A549 (cell line): ENCODE results near the gene C1orf167. TPM values are rescaled to one million over a fixed set of nuclear protein-coding genes. Genes with fewer than 3 reads are reported as not detected.
A peak's percentile ranks its signal among the peaks of the same experiment; 100 is the strongest.

Source experiments
- ATAC-seq, 2 experiments: fragments of 200-7000 bp in 1 of 2; fragments of >200 bp in 1 of 2; cut with Nextera tagmentation in 1 of 2; cut with Tn5 transposase in 1 of 2; 3 replicates each; pipeline versions ENCODE4 v1.8.0 to v1.9.1; 2018 to 2020; ENCODE audit warnings: mild to moderate bottlenecking in 1 of 2, moderate library complexity in 1 of 2
- CTCF ChIA-PET: fragments of 300-600 bp; sonication (Branson Sonifier 250); formaldehyde crosslinking; extraction: SDS; loops from one replicate; lab custom pipeline; 2021; ENCODE audit warnings: antibody characterized with exemption, inconsistent platforms; lab: Yijun Ruan, JAX
- POLR2A ChIA-PET: fragments of 350-600 bp; formaldehyde crosslinking; extraction: SDS; loops from one replicate; lab custom pipeline; 2021; ENCODE audit warnings: antibody characterized with exemption, inconsistent platforms; lab: Yijun Ruan, JAX
- DNase-seq, 2 experiments: peaks; one replicate each; pipeline versions ENCODE4 v3.0.0 to v3.0.0-alpha.2; 2011 to 2016; ENCODE audit warnings: low read depth in 1 of 2, low spot score in 1 of 2
- FAIRE-seq: peaks from 2 replicates; lab custom pipeline; 2011; peaks lifted over from hg19 to GRCh38; lab: Jason Lieb, UNC
- H3K27ac ChIP-seq, 2 experiments: fragments of >200 bp; sonication (Bioruptor Twin); formaldehyde crosslinking; 3 replicates each; pipeline ENCODE4 v1.5.1; 2016 to 2017
- H3K4me1 ChIP-seq: fragments of >200 bp; sonication (Bioruptor Twin); formaldehyde crosslinking; 3 replicates; pipeline ENCODE4 v1.6.1; 2016
- H3K4me2 ChIP-seq: fragments of >200 bp; sonication (Bioruptor Twin); formaldehyde crosslinking; 3 replicates; pipeline ENCODE4 v1.6.1; 2016
- H3K4me3 ChIP-seq: fragments of >200 bp; sonication (Bioruptor Twin); formaldehyde crosslinking; 3 replicates; pipeline ENCODE4 v1.5.1; 2016
- H3K9me3 ChIP-seq: fragments of >200 bp; sonication (Bioruptor Twin); formaldehyde crosslinking; 3 replicates; pipeline ENCODE4 v1.6.1; 2016
- CBX8 ChIP-seq: fragments of 200-600 bp; sonication (generic); IDR thresholded peaks from 2 replicates; pipeline ENCODE4 v1.6.1; 2016
- CHD4 ChIP-seq: fragments of 200-600 bp; sonication (generic); IDR thresholded peaks from 2 replicates; pipeline ENCODE4 v1.6.1; 2016; ENCODE audit warnings: antibody characterized with exemption, mild to moderate bottlenecking, borderline replicate concordance
- EHF ChIP-seq: fragments of 250-450 bp; sonication (Bioruptor Pico); IDR thresholded peaks from 2 replicates; pipeline ENCODE4 v1.5.0; 2020; ENCODE audit warnings: mild to moderate bottlenecking
- EP300 ChIP-seq, 2 experiments: fragments of >200 bp; sonication (Bioruptor Twin); formaldehyde crosslinking; IDR thresholded peaks; 2 replicates in 1 of 2; 3 replicates in 1 of 2; pipeline ENCODE4 v1.6.1; 2016 to 2017
- FOSB ChIP-seq: fragments of 250-450 bp; sonication (Bioruptor Pico); IDR thresholded peaks from 2 replicates; pipeline ENCODE4 v1.5.0; 2020; ENCODE audit warnings: mild to moderate bottlenecking, moderate library complexity
- FOXS1 ChIP-seq: fragments of 250-450 bp; sonication (Bioruptor Pico); IDR thresholded peaks from 2 replicates; pipeline ENCODE4 v1.5.0; 2020; ENCODE audit warnings: mild to moderate bottlenecking, moderate library complexity
- GATA3 ChIP-seq: IDR thresholded peaks from 2 replicates; pipeline ENCODE4 v1.6.1; 2012; ENCODE audit warnings: borderline replicate concordance
- HMGXB4 ChIP-seq: fragments of 250-450 bp; sonication (Bioruptor Pico); IDR thresholded peaks from 2 replicates; pipeline ENCODE4 v1.5.0; 2021; ENCODE audit warnings: mild to moderate bottlenecking, moderate library complexity, borderline replicate concordance
- HOXB13 ChIP-seq: fragments of 250-450 bp; sonication (Bioruptor Pico); IDR thresholded peaks from 2 replicates; pipeline ENCODE4 v1.5.0; 2020; ENCODE audit warnings: low read depth, mild to moderate bottlenecking, moderate library complexity
- MAFK ChIP-seq: fragments of 450-650 bp; IDR thresholded peaks from 2 replicates; pipeline ENCODE4 v1.6.1; 2014; ENCODE audit not compliant: partially characterized antibody
- MYC ChIP-seq: IDR thresholded peaks from 2 replicates; pipeline ENCODE4 v1.6.1; 2012; ENCODE audit warnings: mild to moderate bottlenecking, inconsistent platforms, low read length, improper control_type of control experiment, borderline replicate concordance
- NFE2L2 ChIP-seq: fragments of 150-350 bp; conservative IDR thresholded peaks from 2 replicates; pipeline ENCODE4 v1.6.1; 2014; ENCODE audit warnings: low read length
- NPAS2 ChIP-seq: fragments of 250-450 bp; sonication (Bioruptor Pico); IDR thresholded peaks from 2 replicates; pipeline ENCODE4 v1.8.0; 2022; ENCODE audit warnings: mild to moderate bottlenecking, moderate library complexity, borderline replicate concordance
- NR3C1 ChIP-seq: fragments of >200 bp; sonication (Bioruptor Twin); formaldehyde crosslinking; IDR thresholded peaks from 3 replicates; pipeline ENCODE4 v1.6.1; 2017
- PHF8 ChIP-seq: fragments of 200-600 bp; sonication (generic); IDR thresholded peaks from 2 replicates; pipeline ENCODE4 v1.6.1; 2016; ENCODE audit warnings: low read depth, mild to moderate bottlenecking, antibody characterized with exemption, moderate library complexity, borderline replicate concordance
- RFX5 ChIP-seq: fragments of 450-650 bp; IDR thresholded peaks from 2 replicates; pipeline ENCODE4 v1.7.1; 2014; ENCODE audit warnings: antibody characterized with exemption, mild to moderate bottlenecking, moderate library complexity
- RNF2 ChIP-seq: fragments of 200-600 bp; sonication (generic); IDR thresholded peaks from 2 replicates; pipeline ENCODE4 v1.6.1; 2016; ENCODE audit warnings: low read depth, mild to moderate bottlenecking, antibody characterized with exemption, moderate library complexity, borderline replicate concordance
- TP53 ChIP-seq: fragments of 250-450 bp; sonication (Bioruptor Pico); IDR thresholded peaks from 2 replicates; pipeline ENCODE4 v1.5.0; 2021; ENCODE audit warnings: mild to moderate bottlenecking, moderate library complexity
- USF2 ChIP-seq: fragments of 450-650 bp; IDR thresholded peaks from 2 replicates; pipeline ENCODE4 v1.6.1; 2014; ENCODE audit warnings: antibody characterized with exemption
- ZC3H11A ChIP-seq: fragments of 450-650 bp; IDR thresholded peaks from 2 replicates; pipeline ENCODE4 v1.6.1; 2014; ENCODE audit warnings: antibody characterized with exemption, mild to moderate bottlenecking
- ZFP36 ChIP-seq: fragments of 450-650 bp; IDR thresholded peaks from 2 replicates; pipeline ENCODE4 v1.6.1; 2014; ENCODE audit warnings: borderline replicate concordance; ENCODE audit not compliant: partially characterized antibody
- ZSCAN20 ChIP-seq: fragments of 250-450 bp; sonication (Bioruptor Pico); IDR thresholded peaks from 2 replicates; pipeline ENCODE4 v1.8.0; 2022; ENCODE audit warnings: mild to moderate bottlenecking, moderate library complexity
- WGBS: methylation state at CpG from one replicate; pipeline ENCODE4 v1.1.6; 2017; ENCODE audit errors: missing lambda C conversion rate; 5-methylcytosine and 5-hydroxymethylcytosine counted together
- polyA minus RNA-seq: library from RNA; depleted of rRNA, polyadenylated mRNA; stranded (reverse); fragments of >200 nt; gene quantifications from 2 replicates; pipeline ENCODE4 v1.2.3, GENCODE V29; 2011; rRNA and poly(A)+ RNA removed
- polyA plus RNA-seq, 4 experiments: library from polyadenylated mRNA; depleted of rRNA in 3 of 4; stranded (reverse); fragments of >200 nt; fragmentation: RNase III in 1 of 4; extraction: RNeasy Plus Mini Kit Qiagen cat#74134 plus additional on column Dnase treatment in 1 of 4; gene quantifications; 2 replicates in 3 of 4; 3 replicates in 1 of 4; pipeline ENCODE4 v1.2.3, GENCODE V29; 2011 to 2017
- TF ChIP-seq, protein P1 (sequence below): fragments of 200-600 bp; sonication (generic); IDR thresholded peaks from 2 replicates; pipeline ENCODE4 v1.6.1; 2016; ENCODE audit warnings: antibody characterized with exemption, mild to moderate bottlenecking, moderate library complexity

Gene C1orf167
- polyA plus RNA-seq (2011; rRNA removed) (not detected in 2 replicates), polyA plus RNA-seq (2017; fragmentation: RNase III; extraction: RNeasy Plus Mini Kit Qiagen cat#74134 plus additional on column Dnase treatment) (not detected in 3 replicates), polyA minus RNA-seq (not detected in 2 replicates)
- not detected in 2 replicates for polyA plus RNA-seq (2012; cell fraction: cytosol; rRNA removed)
- 0.04 TPM in 1 of 2 replicates, not detected in the other for polyA plus RNA-seq (2012; cell fraction: nucleus; rRNA removed)

DNA sequence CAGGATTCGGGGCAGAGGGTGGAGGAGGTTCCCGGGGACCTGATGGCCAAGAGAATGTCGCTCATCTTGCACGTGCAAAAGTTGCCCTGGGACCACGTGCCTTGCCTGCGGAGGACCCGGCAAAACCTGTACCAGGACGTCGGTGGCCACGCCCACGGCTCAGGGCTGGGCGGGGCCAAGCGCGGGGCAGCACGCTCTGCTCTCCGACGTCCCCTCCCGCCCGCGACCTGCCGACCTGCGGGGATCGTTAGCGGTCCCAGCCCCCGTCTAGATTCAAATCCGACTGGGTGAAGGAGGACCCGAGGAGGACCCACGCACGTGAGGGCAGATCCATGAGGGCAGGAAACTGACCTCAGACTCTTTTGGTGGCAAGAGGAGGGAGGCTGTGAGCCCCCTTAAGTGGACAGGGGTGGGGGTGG lies at the start of gene C1orf167:
TSS of gene C1orf167 (plus strand) at position 206 of the 419 bp plus-strand sequence. CDS start 2,208 bp downstream, outside the sequence.
- Histone ChIP-seq H3K27ac (no peak within 1 kb of the TSS), H3K4me3 (no peak within 1 kb of the TSS), H3K4me2 (peak within 1 kb of the TSS; percentile 44), H3K4me1 (no peaks in the 10 kb centered on the region), H3K9me3 (no peaks in the 10 kb centered on the region)
- peak in 1 of 2 experiments; percentile 68; a peak in 3 of 6 replicates for ATAC-seq
- WGBS = 21% methylated on average over 3 of the region's 29 CpGs
- ChIA-PET CTCF (interaction anchor here (1.3 kb wide), 1 partner anchor 22 kb away, joined by 5 read pairs; no protein-coding TSS in a partner anchor), POLR2A (no interaction called here)
- DNase-seq = no peak
- TF ChIP-seq MAFK (no peak), EP300 (IDR thresholded peaks at IDR 0.05) (no peak), ZSCAN20 (no peak), RFX5 (no peak), HMGXB4 (no peak), FOSB (CRISPR knock-in tag) (no peak), TP53 (CRISPR knock-in tag) (no peak), RNF2 (no peak), USF2 (no peak), GATA3 (no peak), PHF8 (no peak), FOXS1 (no peak), NR3C1 (no peak), MYC (no peak)
- TF ChIP-seq, protein P1, sequence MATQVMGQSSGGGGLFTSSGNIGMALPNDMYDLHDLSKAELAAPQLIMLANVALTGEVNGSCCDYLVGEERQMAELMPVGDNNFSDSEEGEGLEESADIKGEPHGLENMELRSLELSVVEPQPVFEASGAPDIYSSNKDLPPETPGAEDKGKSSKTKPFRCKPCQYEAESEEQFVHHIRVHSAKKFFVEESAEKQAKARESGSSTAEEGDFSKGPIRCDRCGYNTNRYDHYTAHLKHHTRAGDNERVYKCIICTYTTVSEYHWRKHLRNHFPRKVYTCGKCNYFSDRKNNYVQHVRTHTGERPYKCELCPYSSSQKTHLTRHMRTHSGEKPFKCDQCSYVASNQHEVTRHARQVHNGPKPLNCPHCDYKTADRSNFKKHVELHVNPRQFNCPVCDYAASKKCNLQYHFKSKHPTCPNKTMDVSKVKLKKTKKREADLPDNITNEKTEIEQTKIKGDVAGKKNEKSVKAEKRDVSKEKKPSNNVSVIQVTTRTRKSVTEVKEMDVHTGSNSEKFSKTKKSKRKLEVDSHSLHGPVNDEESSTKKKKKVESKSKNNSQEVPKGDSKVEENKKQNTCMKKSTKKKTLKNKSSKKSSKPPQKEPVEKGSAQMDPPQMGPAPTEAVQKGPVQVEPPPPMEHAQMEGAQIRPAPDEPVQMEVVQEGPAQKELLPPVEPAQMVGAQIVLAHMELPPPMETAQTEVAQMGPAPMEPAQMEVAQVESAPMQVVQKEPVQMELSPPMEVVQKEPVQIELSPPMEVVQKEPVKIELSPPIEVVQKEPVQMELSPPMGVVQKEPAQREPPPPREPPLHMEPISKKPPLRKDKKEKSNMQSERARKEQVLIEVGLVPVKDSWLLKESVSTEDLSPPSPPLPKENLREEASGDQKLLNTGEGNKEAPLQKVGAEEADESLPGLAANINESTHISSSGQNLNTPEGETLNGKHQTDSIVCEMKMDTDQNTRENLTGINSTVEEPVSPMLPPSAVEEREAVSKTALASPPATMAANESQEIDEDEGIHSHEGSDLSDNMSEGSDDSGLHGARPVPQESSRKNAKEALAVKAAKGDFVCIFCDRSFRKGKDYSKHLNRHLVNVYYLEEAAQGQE = no peak
- no peak for FAIRE-seq

DNA sequence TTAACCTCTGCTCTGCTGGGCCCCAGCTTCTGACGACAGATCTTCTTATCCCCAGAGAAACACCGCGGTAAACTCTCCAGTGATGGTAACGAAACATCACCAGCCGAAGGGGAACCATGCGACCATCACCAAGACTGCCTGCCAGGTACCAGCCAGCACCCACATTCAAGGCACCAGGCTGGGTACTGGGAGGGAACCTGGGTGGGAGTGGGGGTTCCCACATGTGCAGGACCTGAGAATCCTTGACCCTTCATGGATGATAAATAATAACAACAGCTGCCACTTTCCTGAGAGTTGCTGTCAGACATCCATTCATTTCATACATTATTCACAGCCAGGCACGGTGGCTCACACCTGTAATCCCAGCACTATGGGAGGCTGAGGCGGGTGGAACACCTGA lies 49.7 kb upstream of the C1orf167 start:
- H3K4me3 ChIP-seq = no peak overlapping the region
- no peak overlapping the region for H3K4me2 ChIP-seq
- POLR2A ChIA-PET = interaction anchor here (0.5 kb wide), 1 partner anchor 474 kb away, joined by 3 read pairs; no protein-coding TSS in a partner anchor
- TF ChIP-seq EHF (CRISPR knock-in tag) (no peak), CHD4 (no peak), NPAS2 (CRISPR knock-in tag) (no peak), RFX5 (no peak), ZC3H11A (no peak), NFE2L2 (no peak), HOXB13 (no peak), ZFP36 (no peak), CBX8 (no peak)
- no peak for FAIRE-seq
- ATAC-seq = no peak
- no peak overlapping the region for H3K27ac ChIP-seq
- WGBS = 85% methylated on average over 7 of the region's 8 CpGs
- no peak for DNase-seq
- H3K9me3 ChIP-seq = no peaks in the 10 kb centered on the region
- H3K4me1 ChIP-seq = 0 out of 3 replicates have a peak, but pooled peaks cover 4% of the 10 kb centered on the region
- CTCF ChIA-PET = interaction anchor here (1.3 kb wide), 1 partner anchor 62 kb away, joined by 3 read pairs; no protein-coding TSS in a partner anchor
